Measurements from ENCODE around the gene BID. TPM values are rescaled to one million over a fixed set of nuclear protein-coding genes. Genes with fewer than 3 reads are reported as not detected.

BID gene
- polyA plus RNA-seq, 1 donor from 2014 or later: 88.6 TPM

GRCh38 chr22:17705951-17706900 lies 68.0 kb downstream of the BID start:
- Histone ChIP-seq H3K4me3 (ENCODE audit: low read length) (no peak overlapping the region), H3K27me3 (ENCODE audit: insufficient read depth, low read depth, low read length) (no peaks in the 10 kb centered on the region), H3K9ac (ENCODE audit: low read length) (no peak overlapping the region), H3K9me3 (ENCODE audit: low read length) (no peaks in the 10 kb centered on the region), H3F3A (ENCODE audit: insufficient read depth, low read length, poor library complexity, severe bottlenecking) (no peaks in the 10 kb centered on the region), H3K27ac (ENCODE audit: low read length) (no peak overlapping the region), H3K9me2 (ENCODE audit: insufficient read depth, low read length) (no peaks in the 10 kb centered on the region), H2AFZ (ENCODE audit: low read depth, low read length) (no peak overlapping the region), H4K20me1 (ENCODE audit: insufficient read depth) (no peaks in the 10 kb centered on the region), H3K79me2 (replicated peaks; ENCODE audit: insufficient read depth, low read length) (no peaks in the 10 kb centered on the region), H3K4me2 (ENCODE audit: low read length) (no peak overlapping the region), H3K36me3 (ENCODE audit: insufficient read depth, low read length) (no peaks in the 10 kb centered on the region)
- TF ChIP-seq POLR2AphosphoS5 (IDR thresholded peaks at IDR 0.05): no peak
- TF ChIP-seq TAF1 (IDR thresholded peaks at IDR 0.05; ENCODE audit: low read depth): no peak
- no peak for TF ChIP-seq SMC3 (conservative IDR thresholded peaks at IDR 0.05; ENCODE audit: poor library complexity)
- no peak for TF ChIP-seq EP300 (conservative IDR thresholded peaks at IDR 0.05; ENCODE audit: poor library complexity, severe bottlenecking)

DNA sequence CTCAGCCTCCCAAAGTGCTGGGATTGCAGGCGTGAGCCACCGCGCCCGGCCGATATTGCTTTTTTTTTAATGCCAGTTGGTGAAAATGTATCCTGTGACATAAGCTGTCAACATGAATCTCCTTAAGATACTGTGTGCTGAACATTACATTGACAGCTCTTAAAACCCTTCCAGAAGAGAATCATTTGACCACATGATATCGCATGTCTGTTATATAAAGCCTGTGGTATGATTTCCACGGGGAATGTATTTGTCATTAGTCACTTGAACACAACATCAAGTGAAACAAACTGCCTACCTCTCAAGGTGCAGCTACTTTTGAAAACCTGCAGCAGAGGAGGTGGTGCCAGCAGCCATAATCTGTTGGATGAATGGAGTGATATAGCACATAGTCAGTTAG lies 68.7 kb downstream of the BID start:
- Histone ChIP-seq H3K9me3 (ENCODE audit: low read length) (no peaks in the 10 kb centered on the region), H3K79me2 (replicated peaks; ENCODE audit: insufficient read depth, low read length) (no peaks in the 10 kb centered on the region), H3K36me3 (ENCODE audit: insufficient read depth, low read length) (no peaks in the 10 kb centered on the region), H3K9me2 (ENCODE audit: insufficient read depth, low read length) (no peaks in the 10 kb centered on the region), H3K27me3 (ENCODE audit: insufficient read depth, low read depth, low read length) (no peaks in the 10 kb centered on the region), H3K4me2 (ENCODE audit: low read length) (no peak overlapping the region), H3K4me3 (ENCODE audit: low read length) (no peak overlapping the region), H2AFZ (ENCODE audit: low read depth, low read length) (no peak overlapping the region), H3K9ac (ENCODE audit: low read length) (no peak overlapping the region), H3F3A (ENCODE audit: insufficient read depth, low read length, poor library complexity, severe bottlenecking) (no peaks in the 10 kb centered on the region), H3K27ac (ENCODE audit: low read length) (no peak overlapping the region), H4K20me1 (ENCODE audit: insufficient read depth) (no peaks in the 10 kb centered on the region)
- peak; percentile 16 for TF ChIP-seq EP300 (conservative IDR thresholded peaks at IDR 0.05; ENCODE audit: poor library complexity, severe bottlenecking)
- TF ChIP-seq POLR2AphosphoS5 (IDR thresholded peaks at IDR 0.05): no peak

DNA sequence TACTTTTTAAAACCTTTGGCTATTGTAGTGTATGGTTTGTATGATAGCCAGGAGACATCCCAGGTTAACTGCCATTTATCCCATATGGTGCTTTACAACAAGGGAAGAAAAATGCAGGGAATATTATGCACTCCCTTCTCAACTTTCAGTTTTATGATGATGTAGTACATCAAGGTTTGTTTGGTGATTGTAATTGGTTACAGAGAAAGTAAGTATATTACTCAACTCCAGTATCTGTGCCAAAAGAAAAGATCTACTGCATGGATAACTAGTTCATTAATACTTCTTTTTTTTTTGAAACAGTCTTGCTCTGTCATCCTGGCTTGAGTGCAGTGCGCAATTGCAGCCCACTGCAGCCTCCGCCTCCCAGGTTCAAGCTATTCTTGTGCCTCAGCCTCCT lies 70.5 kb downstream of the BID start:
- Histone ChIP-seq H3K4me3 (ENCODE audit: low read length) (no peak overlapping the region), H3K9me2 (ENCODE audit: insufficient read depth, low read length) (no peaks in the 10 kb centered on the region), H3K9me3 (ENCODE audit: low read length) (no peaks in the 10 kb centered on the region), H3K27ac (ENCODE audit: low read length) (no peak overlapping the region), H3K36me3 (ENCODE audit: insufficient read depth, low read length) (no peaks in the 10 kb centered on the region), H3K4me2 (ENCODE audit: low read length) (no peak overlapping the region), H3F3A (ENCODE audit: insufficient read depth, low read length, poor library complexity, severe bottlenecking) (no peaks in the 10 kb centered on the region), H3K9ac (ENCODE audit: low read length) (no peak overlapping the region), H4K20me1 (ENCODE audit: insufficient read depth) (no peaks in the 10 kb centered on the region), H3K27me3 (ENCODE audit: insufficient read depth, low read depth, low read length) (no peaks in the 10 kb centered on the region), H3K79me2 (replicated peaks; ENCODE audit: insufficient read depth, low read length) (no peaks in the 10 kb centered on the region), H2AFZ (ENCODE audit: low read depth, low read length) (no peak overlapping the region)
- TF ChIP-seq REST (IDR thresholded peaks at IDR 0.05; ENCODE audit: borderline replicate concordance) (no peak), EP300 (conservative IDR thresholded peaks at IDR 0.05; ENCODE audit: poor library complexity, severe bottlenecking) (no peak), TAF1 (IDR thresholded peaks at IDR 0.05; ENCODE audit: low read depth) (no peak), RAD21 (conservative IDR thresholded peaks at IDR 0.05) (no peak), SMC3 (conservative IDR thresholded peaks at IDR 0.05; ENCODE audit: poor library complexity) (no peak), MXI1 (conservative IDR thresholded peaks at IDR 0.05; ENCODE audit: poor library complexity, severe bottlenecking) (no peak), EZH2 (IDR thresholded peaks at IDR 0.05; ENCODE audit: borderline replicate concordance, insufficient read depth, low read length, poor library complexity, severe bottlenecking) (no peak), POLR2AphosphoS5 (IDR thresholded peaks at IDR 0.05) (no peak)
- TF ChIP-seq, protein P1, sequence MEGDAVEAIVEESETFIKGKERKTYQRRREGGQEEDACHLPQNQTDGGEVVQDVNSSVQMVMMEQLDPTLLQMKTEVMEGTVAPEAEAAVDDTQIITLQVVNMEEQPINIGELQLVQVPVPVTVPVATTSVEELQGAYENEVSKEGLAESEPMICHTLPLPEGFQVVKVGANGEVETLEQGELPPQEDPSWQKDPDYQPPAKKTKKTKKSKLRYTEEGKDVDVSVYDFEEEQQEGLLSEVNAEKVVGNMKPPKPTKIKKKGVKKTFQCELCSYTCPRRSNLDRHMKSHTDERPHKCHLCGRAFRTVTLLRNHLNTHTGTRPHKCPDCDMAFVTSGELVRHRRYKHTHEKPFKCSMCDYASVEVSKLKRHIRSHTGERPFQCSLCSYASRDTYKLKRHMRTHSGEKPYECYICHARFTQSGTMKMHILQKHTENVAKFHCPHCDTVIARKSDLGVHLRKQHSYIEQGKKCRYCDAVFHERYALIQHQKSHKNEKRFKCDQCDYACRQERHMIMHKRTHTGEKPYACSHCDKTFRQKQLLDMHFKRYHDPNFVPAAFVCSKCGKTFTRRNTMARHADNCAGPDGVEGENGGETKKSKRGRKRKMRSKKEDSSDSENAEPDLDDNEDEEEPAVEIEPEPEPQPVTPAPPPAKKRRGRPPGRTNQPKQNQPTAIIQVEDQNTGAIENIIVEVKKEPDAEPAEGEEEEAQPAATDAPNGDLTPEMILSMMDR (IDR thresholded peaks at IDR 0.05; ENCODE audit: poor library complexity, severe bottlenecking): no peak

All from neural cell (in vitro differentiated cells).